ENCODE measurements around the gene SLC3A2. TPM values are rescaled to one million over a fixed set of nuclear protein-coding genes. Genes with fewer than 3 reads are reported as not detected.
"Not testable (repeated sequence)": the region's sequence is repeated elsewhere in the genome, so short reads cannot be mapped to it uniquely, and the experiment has no call there.

Gene SLC3A2
- total RNA-seq, 5 donors from 2014 or later (not counting 1 experiment from before 2014, with no cell fraction given) = 178 to 248 (median 237) TPM

GRCh38 chr11:62835336-62835735 is 45.4 kb upstream of the SLC3A2 start:
- Mint-ChIP-seq H3K4me3 (no peak overlapping the region), H3K36me3 (peaks cover 30% of the 10 kb centered on the region), H3K27me3 (no peaks in the 10 kb centered on the region), H3K4me1 (peaks cover 47 to 51% (median 50%) of the 10 kb centered on the region in 3 donors), H3K27ac (peak overlapping the region in 1 of 2 donors; percentile 39), H3K9me3 (no peaks in the 10 kb centered on the region)
- Histone ChIP-seq H3K9me3 (no peaks in the 10 kb centered on the region), H3K27me3 (replicated peaks in 1 of 2; ENCODE audit: control insufficient read depth in 2 of 2, extremely low read depth in 1 of 2, insufficient read depth in 2 of 2, low read length in 1 of 2) (no peaks in the 10 kb centered on the region), H3K4me1 (ENCODE audit: control insufficient read depth in 1 of 2, extremely low read depth in 1 of 2, insufficient read depth in 2 of 2, low read length in 2 of 2) (peaks cover 12 to 47% of the 10 kb centered on the region in 2 experiments), H3K4me3 (ENCODE audit: control insufficient read depth in 1 of 2, extremely low read depth in 1 of 2, low read length in 1 of 2) (no peak overlapping the region), H3K36me3 (ENCODE audit: control insufficient read depth in 2 of 2, extremely low read depth in 1 of 2, insufficient read depth in 1 of 2, low read length in 1 of 2) (peaks cover 7 to 45% of the 10 kb centered on the region in 2 donors), H3K27ac (ENCODE audit: low read length) (peak overlapping the region; percentile 20)
- 83% methylated on average over 5 of the region's 8 CpGs for WGBS (ENCODE audit: insufficient coverage)
- ChIA-PET POLR2A (interaction anchor here (0.5 to 0.6 kb wide), 3 partner anchors 27 to 223 kb away, joined by 3 to 6 read pairs (median 3); no protein-coding TSS in a partner anchor), CTCF (interaction anchor here in 1 of 2 donors (0.6 kb wide), 1 partner anchor 19 kb away, joined by 4 read pairs; no protein-coding TSS in a partner anchor)
- DNase-seq (no peak), ATAC-seq (replicated peaks in 1 of 4) (no peak)

DNA sequence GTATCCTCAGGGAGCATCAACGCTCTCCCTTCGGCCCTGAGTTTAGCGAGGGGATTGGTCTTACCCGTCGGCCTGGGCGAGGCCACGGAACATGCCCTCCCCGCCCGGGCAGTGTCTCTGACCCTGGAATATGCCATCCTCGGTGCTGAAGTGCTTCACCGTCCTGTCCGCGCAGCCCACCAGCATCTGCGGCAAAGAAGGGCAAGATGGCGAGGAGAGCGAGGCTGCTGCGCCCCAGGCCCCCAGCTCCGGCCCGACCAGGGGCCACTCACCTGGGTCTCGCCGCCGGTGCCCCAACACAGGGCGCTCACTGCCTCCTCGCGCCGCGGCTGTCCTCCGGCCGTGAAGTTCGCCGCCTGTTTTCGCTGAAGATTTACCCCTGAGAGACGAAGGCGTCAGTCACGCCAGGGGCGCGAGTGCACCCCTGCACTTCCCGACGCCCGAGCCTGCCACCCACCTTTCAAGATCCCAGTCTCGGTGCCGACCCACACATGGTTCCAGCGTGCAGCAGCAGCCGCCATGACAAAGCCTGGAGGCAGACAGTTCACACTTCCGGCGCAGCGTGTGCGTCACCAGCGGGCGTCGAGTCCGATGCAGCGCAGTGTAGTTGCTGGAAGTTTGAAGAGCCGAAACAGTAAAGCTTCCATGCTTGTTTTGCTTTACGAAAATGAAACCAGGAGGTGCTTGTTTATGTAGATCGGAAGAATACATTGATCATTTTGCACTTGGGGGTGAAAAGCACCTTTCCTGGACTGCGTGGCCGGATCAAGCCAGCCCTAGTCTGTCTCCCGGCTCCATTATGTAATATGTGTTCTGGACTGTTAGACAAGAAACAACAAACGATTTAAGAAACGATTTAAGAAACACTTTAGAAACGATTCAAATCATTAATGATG is 41.4 kb upstream of the SLC3A2 start, which contains the start of gene WDR74:
Gene WDR74 (minus strand): TSS at position 541 of the 896 bp plus-strand sequence. CDS start 20 bp downstream, at position 521.
- ChIA-PET POLR2A (interaction anchor here (0.5 to 3.0 kb wide), 17 partner anchors 12 to 288 kb away, joined by 3 to 71 read pairs (median 4); partner anchors contain the start of genes HNRNPUL2 (in 1 of the 2), TTC9C (in 1 of the 2) and ZBTB3 (in 1 of the 2)), CTCF (interaction anchor here in 1 of 2 donors (0.6 kb wide), 1 partner anchor 10 kb away, joined by 4 read pairs; no protein-coding TSS in a partner anchor)
- Mint-ChIP-seq H3K9me3 (no peaks in the 10 kb centered on the region), H3K4me3 (no peak within 1 kb of the TSS), H3K27ac (no peak within 1 kb of the TSS), H3K4me1 (peaks cover 25 to 33% (median 28%) of the 10 kb centered on the region in 3 donors), H3K27me3 (no peaks in the 10 kb centered on the region), H3K36me3 (peaks cover 26% of the 10 kb centered on the region)
- ATAC-seq (replicated peaks in 1 of 4) (peak; percentile 52 to 62 (median 58)), DNase-seq (peak; percentile 77 to 98 (median 94))
- no peaks in the 10 kb centered on the region for H3K9me3 ChIP-seq
- peak within 1 kb of the TSS; percentile 100 for H3K27ac ChIP-seq (ENCODE audit: low read length)
- H3K4me3 ChIP-seq (ENCODE audit: control insufficient read depth in 1 of 2, extremely low read depth in 1 of 2, low read length in 1 of 2) = peak within 1 kb of the TSS; percentile 83 to 91
- H3K27me3 ChIP-seq (replicated peaks in 1 of 2; ENCODE audit: control insufficient read depth in 2 of 2, extremely low read depth in 1 of 2, insufficient read depth in 2 of 2, low read length in 1 of 2) = no peaks in the 10 kb centered on the region
- WGBS (ENCODE audit: insufficient coverage) = under 1% methylated on average over 55 of the region's 62 CpGs
- H3K36me3 ChIP-seq (ENCODE audit: control insufficient read depth in 2 of 2, extremely low read depth in 1 of 2, insufficient read depth in 1 of 2, low read length in 1 of 2) = peaks cover 3 to 33% of the 10 kb centered on the region in 2 donors
- H3K4me1 ChIP-seq (ENCODE audit: control insufficient read depth in 1 of 2, extremely low read depth in 1 of 2, insufficient read depth in 2 of 2, low read length in 2 of 2) = peaks cover 4 to 41% of the 10 kb centered on the region in 2 experiments

- not testable (repeated sequence) for H3K27ac Mint-ChIP-seq; H3K9me3 ChIP-seq; H3K9me3 Mint-ChIP-seq; H3K4me3 Mint-ChIP-seq; H3K27me3 Mint-ChIP-seq; H3K27me3 ChIP-seq (replicated peaks in 1 of 2; ENCODE audit: control insufficient read depth in 2 of 2, extremely low read depth in 1 of 2, insufficient read depth in 2 of 2, low read length in 1 of 2)
- WGBS (ENCODE audit: insufficient coverage) = under 1% methylated on average over 34 of the region's 41 CpGs
- Mint-ChIP-seq H3K4me1 (peaks cover 15 to 25% (median 22%) of the 10 kb centered on the region in 3 donors), H3K36me3 (peaks cover 12% of the 10 kb centered on the region)
- DNase-seq = peak; percentile 51 to 90 (median 80)
- ChIA-PET CTCF (interaction anchor here in 1 of 2 donors (0.9 to 1.8 kb wide), 5 partner anchors 13 to 87 kb away, joined by 3 to 19 read pairs (median 3); partner anchors contain the start of genes TMEM179B and ZBTB3), POLR2A (interaction anchor here (0.6 to 3.0 kb wide), 24 partner anchors 9 to 878 kb away, joined by 3 to 71 read pairs (median 6); partner anchors contain the start of genes STX5 (in 2 of the 2), C11orf98 (in 1 of the 2), CSKMT (in 1 of the 2) and HNRNPUL2 (in 1 of the 2))
- ATAC-seq (replicated peaks in 1 of 4) = peak in 3 of 4 experiments; percentile 3 to 34 (median 4)
- Histone ChIP-seq H3K36me3 (ENCODE audit: control insufficient read depth in 2 of 2, extremely low read depth in 1 of 2, insufficient read depth in 1 of 2, low read length in 1 of 2) (peaks cover 1 to 18% of the 10 kb centered on the region in 2 donors), H3K4me1 (ENCODE audit: control insufficient read depth in 1 of 2, extremely low read depth in 1 of 2, insufficient read depth in 2 of 2, low read length in 2 of 2) (peaks cover 4 to 41% of the 10 kb centered on the region in 2 experiments), H3K27ac (ENCODE audit: low read length) (peak overlapping the region; percentile 100), H3K4me3 (ENCODE audit: control insufficient read depth in 1 of 2, extremely low read depth in 1 of 2, low read length in 1 of 2) (peak overlapping the region; percentile 83 to 91)
These were observed 39.9 kb upstream of the SLC3A2 start for GRCh38 chr11:62840721-62841360.

GRCh38 chr11:62841361-62842170 is 39.1 kb upstream of the SLC3A2 start:
- Histone ChIP-seq H3K36me3 (ENCODE audit: control insufficient read depth in 2 of 2, extremely low read depth in 1 of 2, insufficient read depth in 1 of 2, low read length in 1 of 2) (peaks cover 0 to 11% of the 10 kb centered on the region in 2 donors), H3K27ac (ENCODE audit: low read length) (peak overlapping the region; percentile 100), H3K27me3 (replicated peaks in 1 of 2; ENCODE audit: control insufficient read depth in 2 of 2, extremely low read depth in 1 of 2, insufficient read depth in 2 of 2, low read length in 1 of 2) (no peaks in the 10 kb centered on the region), H3K4me1 (ENCODE audit: control insufficient read depth in 1 of 2, extremely low read depth in 1 of 2, insufficient read depth in 2 of 2, low read length in 2 of 2) (peaks cover 4 to 41% of the 10 kb centered on the region in 2 experiments), H3K4me3 (ENCODE audit: control insufficient read depth in 1 of 2, extremely low read depth in 1 of 2, low read length in 1 of 2) (peak overlapping the region; percentile 54 to 91), H3K9me3 (no peaks in the 10 kb centered on the region)
- peaks cover 15 to 22% (median 19%) of the 10 kb centered on the region in 3 donors for H3K4me1 Mint-ChIP-seq
- no peaks in the 10 kb centered on the region for H3K27me3 Mint-ChIP-seq
- POLR2A ChIA-PET = interaction anchor here (0.6 to 3.0 kb wide), 21 partner anchors 9 to 878 kb away, joined by 3 to 71 read pairs (median 6); partner anchors contain the start of genes STX5 (in 2 of the 2), C11orf98 (in 1 of the 2), CSKMT (in 1 of the 2) and HNRNPUL2 (in 1 of the 2)
- DNase-seq (peak; percentile 59 to 92 (median 83)), ATAC-seq (replicated peaks in 1 of 4) (peak; percentile 56 to 65 (median 60))
- H3K9me3 Mint-ChIP-seq = no peaks in the 10 kb centered on the region
- 0% methylated on average over 13 of the region's 33 CpGs for WGBS (ENCODE audit: insufficient coverage)
- H3K36me3 Mint-ChIP-seq = peaks cover 9% of the 10 kb centered on the region
- H3K4me3 Mint-ChIP-seq = no peak overlapping the region
- CTCF ChIA-PET = interaction anchor here in 1 of 2 donors (0.9 to 1.8 kb wide), 5 partner anchors 12 to 88 kb away, joined by 3 to 19 read pairs (median 3); partner anchors contain the start of genes TMEM179B and ZBTB3
- no peak overlapping the region for H3K27ac Mint-ChIP-seq

DNA sequence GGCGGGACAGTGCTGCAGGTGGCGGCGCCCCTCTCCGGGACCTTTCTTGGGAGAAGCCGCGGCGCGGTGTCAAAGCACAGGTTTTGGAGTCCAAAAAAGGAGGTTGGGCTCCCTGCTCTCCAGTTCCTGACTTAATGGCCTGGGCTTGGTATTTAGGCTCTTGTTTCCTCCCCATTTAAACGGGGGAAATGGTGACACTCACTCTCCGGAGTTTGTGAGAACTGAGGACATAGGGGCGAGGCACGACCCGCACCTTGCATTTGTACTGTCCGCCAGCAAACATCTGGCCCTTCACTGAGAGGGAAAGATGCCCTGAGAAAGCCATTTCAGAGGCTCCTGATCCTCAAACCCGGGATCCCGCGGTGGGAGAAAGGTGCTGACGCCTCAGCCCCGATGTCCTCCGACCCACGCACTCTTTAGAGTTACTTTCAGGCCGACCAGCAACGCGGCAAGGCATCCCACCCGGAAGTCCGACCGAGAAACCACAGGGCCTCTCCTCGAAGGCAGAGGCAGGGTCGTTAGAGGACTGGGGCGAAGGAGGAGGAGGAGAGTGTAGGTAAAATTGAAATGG is 38.4 kb upstream of the SLC3A2 start:
- H3K4me3 ChIP-seq (ENCODE audit: control insufficient read depth in 1 of 2, extremely low read depth in 1 of 2, low read length in 1 of 2) = peak overlapping the region; percentile 54 to 61
- H3K27ac Mint-ChIP-seq = no peak overlapping the region
- H3K36me3 ChIP-seq (ENCODE audit: control insufficient read depth in 2 of 2, extremely low read depth in 1 of 2, insufficient read depth in 1 of 2, low read length in 1 of 2) = peaks cover 0 to 6% of the 10 kb centered on the region in 2 donors

More for the DNA sequence above, 38.4 kb upstream of the SLC3A2 start:
- Mint-ChIP-seq H3K27me3 (no peaks in the 10 kb centered on the region), H3K4me1 (peaks cover 15 to 23% (median 18%) of the 10 kb centered on the region in 3 donors), H3K9me3 (no peaks in the 10 kb centered on the region), H3K36me3 (peaks cover 7% of the 10 kb centered on the region), H3K4me3 (no peak overlapping the region)
- Histone ChIP-seq H3K27me3 (replicated peaks in 1 of 2; ENCODE audit: control insufficient read depth in 2 of 2, extremely low read depth in 1 of 2, insufficient read depth in 2 of 2, low read length in 1 of 2) (no peaks in the 10 kb centered on the region), H3K9me3 (no peaks in the 10 kb centered on the region), H3K4me1 (ENCODE audit: control insufficient read depth in 1 of 2, extremely low read depth in 1 of 2, insufficient read depth in 2 of 2, low read length in 2 of 2) (peaks cover 4 to 41% of the 10 kb centered on the region in 2 experiments), H3K27ac (ENCODE audit: low read length) (peak overlapping the region; percentile 100)
- DNase-seq (peak in 14 of 35 experiments; percentile 7 to 72 (median 24)), ATAC-seq (replicated peaks in 1 of 4) (peak in 3 of 4 experiments; percentile 1 to 3 (median 2))
- WGBS (ENCODE audit: insufficient coverage) = 1% methylated on average over 30 of the region's 30 CpGs
- ChIA-PET CTCF (interaction anchor here in 1 of 2 donors (1.0 kb wide), 1 partner anchor 12 kb away, joined by 3 read pairs; no protein-coding TSS in a partner anchor), POLR2A (interaction anchor here (0.6 to 3.0 kb wide), 11 partner anchors 10 to 177 kb away, joined by 3 to 71 read pairs (median 5); partner anchors contain the start of genes C11orf98 (in 1 of the 2), CSKMT (in 1 of the 2) and SLC3A2 (in 1 of the 2))

Data from T-cell (primary cell).